GM23248 (cell line): ENCODE measurements around the gene PYGM.

Experiments
- EZH2 ChIP-seq: fragments of 200-600 bp; sonication (generic); IDR thresholded peaks from 2 replicates; pipeline ENCODE4 v1.6.1; 2018; ENCODE audit warnings: antibody characterized with exemption, mild to moderate bottlenecking; ENCODE audit not compliant: insufficient read depth, poor library complexity, severe bottlenecking
- EZH2phosphoT487 ChIP-seq: fragments of 200-600 bp; sonication (generic); IDR thresholded peaks from 2 replicates; pipeline ENCODE4 v1.6.1; 2018; ENCODE audit warnings: antibody characterized with exemption, moderate library complexity, mild to moderate bottlenecking, low read depth; ENCODE audit not compliant: insufficient read depth

GRCh38 chr11:64754124-64754918 lies 5.5 kb downstream of the PYGM start:
- TF ChIP-seq EZH2phosphoT487 (no peak), EZH2 (no peak)
